Astrocyte (in vitro differentiated cells and primary cell): ENCODE measurements around the gene DARS1.

Experiments used
- EZH2 ChIP-seq: IDR thresholded peaks from 2 replicates; pipeline ENCODE4 v1.6.1; 2012; ENCODE audit warnings: mild to moderate bottlenecking, low read length, inconsistent platforms; ENCODE audit not compliant: insufficient read depth
- TF ChIP-seq, protein P1 (sequence below): IDR thresholded peaks from 2 replicates; pipeline ENCODE4 v1.5.1; 2011; ENCODE audit warnings: low read depth, mild to moderate bottlenecking, inconsistent platforms, low read length, moderate library complexity; ENCODE audit not compliant: insufficient read depth

DNA sequence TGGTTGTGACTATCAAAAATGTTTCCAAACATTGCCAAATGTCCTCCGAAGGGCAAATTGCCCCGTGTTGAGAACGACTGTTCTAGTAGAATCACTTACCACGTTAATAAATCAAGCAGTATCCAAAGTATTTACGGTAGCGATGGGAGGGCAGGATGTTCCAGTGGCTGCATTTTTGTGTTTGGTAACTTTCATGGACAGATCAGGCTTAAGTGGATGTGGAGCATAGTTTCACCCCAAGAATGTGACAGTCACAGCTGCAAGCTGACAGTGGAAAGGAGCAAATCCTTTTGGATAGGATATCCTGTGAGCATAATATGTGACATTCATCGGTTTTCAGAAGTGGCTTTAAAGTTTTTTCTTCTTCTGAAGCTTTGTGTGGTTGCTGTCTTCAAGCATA is 46.3 kb upstream of the DARS1 start:
- TF ChIP-seq, protein P1, sequence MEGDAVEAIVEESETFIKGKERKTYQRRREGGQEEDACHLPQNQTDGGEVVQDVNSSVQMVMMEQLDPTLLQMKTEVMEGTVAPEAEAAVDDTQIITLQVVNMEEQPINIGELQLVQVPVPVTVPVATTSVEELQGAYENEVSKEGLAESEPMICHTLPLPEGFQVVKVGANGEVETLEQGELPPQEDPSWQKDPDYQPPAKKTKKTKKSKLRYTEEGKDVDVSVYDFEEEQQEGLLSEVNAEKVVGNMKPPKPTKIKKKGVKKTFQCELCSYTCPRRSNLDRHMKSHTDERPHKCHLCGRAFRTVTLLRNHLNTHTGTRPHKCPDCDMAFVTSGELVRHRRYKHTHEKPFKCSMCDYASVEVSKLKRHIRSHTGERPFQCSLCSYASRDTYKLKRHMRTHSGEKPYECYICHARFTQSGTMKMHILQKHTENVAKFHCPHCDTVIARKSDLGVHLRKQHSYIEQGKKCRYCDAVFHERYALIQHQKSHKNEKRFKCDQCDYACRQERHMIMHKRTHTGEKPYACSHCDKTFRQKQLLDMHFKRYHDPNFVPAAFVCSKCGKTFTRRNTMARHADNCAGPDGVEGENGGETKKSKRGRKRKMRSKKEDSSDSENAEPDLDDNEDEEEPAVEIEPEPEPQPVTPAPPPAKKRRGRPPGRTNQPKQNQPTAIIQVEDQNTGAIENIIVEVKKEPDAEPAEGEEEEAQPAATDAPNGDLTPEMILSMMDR: no peak
- no peak for TF ChIP-seq EZH2
